Bronchial epithelial cell (primary cell): Measurements from ENCODE around the gene E4F1. TPM values are rescaled to one million over a fixed set of nuclear protein-coding genes. Genes with fewer than 3 reads are reported as not detected.
A peak's percentile ranks its signal among the peaks of the same experiment; 100 is the strongest.

Experiments used
- DNase-seq: peaks from one replicate; pipeline ENCODE4 v3.0.0-alpha.2; 2010; ENCODE audit warnings: low read depth
- FAIRE-seq: peaks from 2 replicates; lab custom pipeline; 2011; peaks lifted over from hg19 to GRCh38; lab: Jason Lieb, UNC
- H3K27me3 ChIP-seq: 2 replicates; pipeline ENCODE4 v1.5.1; 2011; ENCODE audit warnings: low read length; ENCODE audit not compliant: control insufficient read depth, insufficient read depth
- H3K36me3 ChIP-seq: 2 replicates; pipeline ENCODE4 v1.5.1; 2011; ENCODE audit warnings: low read length; ENCODE audit not compliant: control insufficient read depth, insufficient read depth
- H3K4me3 ChIP-seq: 2 replicates; pipeline ENCODE4 v1.5.1; 2011; ENCODE audit warnings: mild to moderate bottlenecking, low read depth, low read length, control low read depth
- CTCF ChIP-seq: IDR thresholded peaks from 2 replicates; pipeline ENCODE4 v1.5.1; 2011; ENCODE audit warnings: mild to moderate bottlenecking, moderate library complexity, low read length, control low read depth, inconsistent platforms; ENCODE audit not compliant: insufficient read depth, severe bottlenecking
- total RNA-seq: library from RNA; depleted of rRNA; stranded (reverse); fragments of >200 nt; gene quantifications from 2 replicates; pipeline ENCODE4 v1.2.1, GENCODE V29; 2014

E4F1 gene
- total RNA-seq, 1 donor from 2014 or later = 26.6 TPM

GRCh38 chr16:2195322-2196161 is 27.8 kb upstream of the E4F1 start:
- no peaks in the 10 kb centered on the region for H3K36me3 ChIP-seq
- H3K27me3 ChIP-seq = peaks cover 4% of the 10 kb centered on the region
- no peak for TF ChIP-seq CTCF
- H3K4me3 ChIP-seq = peak overlapping the region; percentile 31
- DNase-seq (no peak), FAIRE-seq (no peak)

GRCh38 chr16:2196162-2196980 is 27.0 kb upstream of the E4F1 start, which contains the start of gene CASKIN1:
Gene CASKIN1, minus strand, starts transcription at chr16:2196605. Its CDS starts 173 bp downstream, at chr16:2196432.
- no peak for DNase-seq

GRCh38 chr16:2196981-2197511 is 26.3 kb upstream of the E4F1 start:
- no peak for TF ChIP-seq CTCF
- no peak for DNase-seq
- Histone ChIP-seq H3K27me3 (peaks cover 4% of the 10 kb centered on the region), H3K36me3 (no peaks in the 10 kb centered on the region), H3K4me3 (no peak overlapping the region)
- FAIRE-seq = no peak

More at GRCh38 chr16:2196162-2196980, 27.0 kb upstream of the E4F1 start, which contains the start of gene CASKIN1:
- Histone ChIP-seq H3K27me3 (peaks cover 4% of the 10 kb centered on the region), H3K36me3 (no peaks in the 10 kb centered on the region), H3K4me3 (peak within 1 kb of the TSS; percentile 31)
- FAIRE-seq = no peak
- TF ChIP-seq CTCF = no peak

- peaks cover 4% of the 10 kb centered on the region for H3K27me3 ChIP-seq
- no peak for DNase-seq
- no peak overlapping the region for H3K4me3 ChIP-seq
- no peak for FAIRE-seq
- no peak for TF ChIP-seq CTCF
- no peaks in the 10 kb centered on the region for H3K36me3 ChIP-seq
Measured at GRCh38 chr16:2197765-2198164, 25.6 kb upstream of the E4F1 start.

DNA sequence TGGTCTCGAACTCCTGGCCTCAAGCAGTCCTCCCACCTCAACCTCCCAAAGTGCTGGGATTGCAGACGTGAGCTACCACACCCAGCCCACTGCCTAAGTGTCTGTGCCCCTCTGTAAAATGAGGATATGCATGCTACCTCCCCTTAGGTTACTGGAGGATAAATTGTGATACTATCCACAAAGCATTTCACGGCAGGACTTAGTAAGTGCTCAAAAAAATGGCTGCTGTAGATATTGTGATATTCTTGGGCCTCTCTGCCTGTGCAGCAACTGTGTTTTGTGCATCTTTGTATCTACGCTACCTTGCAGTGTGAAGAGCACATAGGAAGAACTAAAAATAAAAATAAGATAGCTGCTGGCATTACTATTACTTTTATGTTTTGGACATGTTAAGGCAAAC is 25.1 kb upstream of the E4F1 start:
- FAIRE-seq = no peak
- no peaks in the 10 kb centered on the region for H3K36me3 ChIP-seq
- TF ChIP-seq CTCF = no peak
- no peak for DNase-seq
- no peak overlapping the region for H3K4me3 ChIP-seq
- peaks cover 4% of the 10 kb centered on the region for H3K27me3 ChIP-seq
